Lower leg skin (tissue), 3 donors: ENCODE measurements around the gene SOHLH2.

Experiments
- POLR2A ChIP-seq, 2 donors: fragments of 450-650 bp; IDR thresholded peaks; one replicate each; pipeline ENCODE4 v1.6.1; 2016 to 2017; ENCODE audit warnings: antibody characterized with exemption in 2 of 2, mild to moderate bottlenecking in 1 of 2, moderate library complexity in 1 of 2
- TF ChIP-seq, protein P1 (sequence below), 3 donors: fragments of 450-650 bp; IDR thresholded peaks; one replicate each; pipeline ENCODE4 v1.5.1; 2016; ENCODE audit warnings: antibody characterized with exemption in 3 of 3, mild to moderate bottlenecking in 3 of 3, moderate library complexity in 2 of 3

- TF ChIP-seq, protein P1, sequence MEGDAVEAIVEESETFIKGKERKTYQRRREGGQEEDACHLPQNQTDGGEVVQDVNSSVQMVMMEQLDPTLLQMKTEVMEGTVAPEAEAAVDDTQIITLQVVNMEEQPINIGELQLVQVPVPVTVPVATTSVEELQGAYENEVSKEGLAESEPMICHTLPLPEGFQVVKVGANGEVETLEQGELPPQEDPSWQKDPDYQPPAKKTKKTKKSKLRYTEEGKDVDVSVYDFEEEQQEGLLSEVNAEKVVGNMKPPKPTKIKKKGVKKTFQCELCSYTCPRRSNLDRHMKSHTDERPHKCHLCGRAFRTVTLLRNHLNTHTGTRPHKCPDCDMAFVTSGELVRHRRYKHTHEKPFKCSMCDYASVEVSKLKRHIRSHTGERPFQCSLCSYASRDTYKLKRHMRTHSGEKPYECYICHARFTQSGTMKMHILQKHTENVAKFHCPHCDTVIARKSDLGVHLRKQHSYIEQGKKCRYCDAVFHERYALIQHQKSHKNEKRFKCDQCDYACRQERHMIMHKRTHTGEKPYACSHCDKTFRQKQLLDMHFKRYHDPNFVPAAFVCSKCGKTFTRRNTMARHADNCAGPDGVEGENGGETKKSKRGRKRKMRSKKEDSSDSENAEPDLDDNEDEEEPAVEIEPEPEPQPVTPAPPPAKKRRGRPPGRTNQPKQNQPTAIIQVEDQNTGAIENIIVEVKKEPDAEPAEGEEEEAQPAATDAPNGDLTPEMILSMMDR (IDR thresholded peaks at IDR 0.05): no peak
- TF ChIP-seq POLR2A (IDR thresholded peaks at IDR 0.05): no peak
Measured at GRCh38 chr13:36219883-36220282, 5.5 kb upstream of the SOHLH2 start.
